ENCODE data around the gene MYOZ3. TPM values are rescaled to one million over a fixed set of nuclear protein-coding genes. Genes with fewer than 3 reads are reported as not detected.

Gene MYOZ3
- polyA plus RNA-seq, 1 of the 3 experiments (the other 2 are of a cell fraction), result 0.26 TPM

DNA sequence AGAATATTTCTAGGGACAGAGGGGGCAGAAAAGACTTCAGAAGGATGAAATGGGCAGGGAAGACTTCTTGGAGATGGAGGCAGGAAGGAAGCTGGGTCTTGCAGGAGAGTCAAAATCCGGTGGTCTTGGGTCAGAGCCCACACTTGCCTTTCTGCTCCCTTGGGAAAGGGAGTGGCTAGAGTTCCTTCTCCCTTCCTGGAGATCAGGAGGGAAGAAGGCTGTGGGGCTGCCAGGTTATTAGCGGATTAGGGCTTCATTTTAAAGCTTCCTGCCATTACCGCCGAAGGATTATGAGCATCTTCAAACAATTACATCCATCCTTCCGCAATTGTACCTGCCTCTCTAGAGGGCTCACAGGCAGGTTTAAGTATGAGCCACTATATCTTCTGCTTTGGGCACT lies 39.8 kb upstream of the MYOZ3 start:
- Histone ChIP-seq H4K20me1 (ENCODE audit: insufficient read depth) (no peaks in the 10 kb centered on the region), H3K27ac (ENCODE audit: low read depth in 2 of 2, low read length in 1 of 2) (peak overlapping the region in 1 of 2 experiments; percentile 36; a peak in 1 of 4 replicates), H3F3A (replicated peaks; ENCODE audit: insufficient read depth) (no peaks in the 10 kb centered on the region), H3K9me3 (no peaks in the 10 kb centered on the region), H3K27me3 (ENCODE audit: insufficient read depth) (no peaks in the 10 kb centered on the region), H3K9ac (no peak overlapping the region), H2AFZ (ENCODE audit: low read depth) (no peak overlapping the region), H3K9me2 (no peaks in the 10 kb centered on the region), H3K79me2 (ENCODE audit: insufficient read depth) (no peaks in the 10 kb centered on the region), H3K4me1 (ENCODE audit: control insufficient read depth in 1 of 2, insufficient read depth in 2 of 2, low read depth in 1 of 2, low read length in 1 of 2) (peaks cover 9 to 73% of the 10 kb centered on the region in 2 experiments; a peak in 3 of 4 replicates), H3K4me3 (ENCODE audit: low read depth in 2 of 2, low read length in 1 of 2) (no peak overlapping the region), H3K4me2 (no peak overlapping the region), H3K36me3 (replicated peaks in 1 of 2; ENCODE audit: control insufficient read depth in 1 of 2, insufficient read depth in 2 of 2, low read length in 1 of 2) (peaks cover 0 to 13% of the 10 kb centered on the region in 2 experiments)
- ChIA-PET CTCF (interaction anchor here (0.7 to 4.4 kb wide), 3 partner anchors 32 to 225 kb away, joined by 3 to 14 read pairs (median 3); partner anchors contain the start of gene IRGM), POLR2A (interaction anchor here (1.3 kb wide), 1 partner anchor 41 kb away, joined by 3 read pairs; no protein-coding TSS in a partner anchor)
- DNase-seq, result no peak
- 92% methylated on average over 5 of the region's 5 CpGs for WGBS (ENCODE audit: low lambda C conversion rate)
- TF ChIP-seq FOXJ3 (CRISPR knock-in tag; IDR thresholded peaks at IDR 0.05) (no peak), IRF3 (IDR thresholded peaks at IDR 0.05; ENCODE audit: low read depth, low read length) (no peak), RXRA (IDR thresholded peaks at IDR 0.05; ENCODE audit: borderline replicate concordance, low read depth) (no peak), RCOR1 (IDR thresholded peaks at IDR 0.05; ENCODE audit: low read length) (no peak), TAF1 (IDR thresholded peaks at IDR 0.05; ENCODE audit: borderline replicate concordance, low read depth, low read length) (no peak), MEF2A (IDR thresholded peaks at IDR 0.05; ENCODE audit: borderline replicate concordance, low read depth) (no peak), GABPA (IDR thresholded peaks at IDR 0.05; ENCODE audit: low read depth) (no peak), MAX (IDR thresholded peaks at IDR 0.05; ENCODE audit: low read depth) (no peak)
- TF ChIP-seq, protein P1, sequence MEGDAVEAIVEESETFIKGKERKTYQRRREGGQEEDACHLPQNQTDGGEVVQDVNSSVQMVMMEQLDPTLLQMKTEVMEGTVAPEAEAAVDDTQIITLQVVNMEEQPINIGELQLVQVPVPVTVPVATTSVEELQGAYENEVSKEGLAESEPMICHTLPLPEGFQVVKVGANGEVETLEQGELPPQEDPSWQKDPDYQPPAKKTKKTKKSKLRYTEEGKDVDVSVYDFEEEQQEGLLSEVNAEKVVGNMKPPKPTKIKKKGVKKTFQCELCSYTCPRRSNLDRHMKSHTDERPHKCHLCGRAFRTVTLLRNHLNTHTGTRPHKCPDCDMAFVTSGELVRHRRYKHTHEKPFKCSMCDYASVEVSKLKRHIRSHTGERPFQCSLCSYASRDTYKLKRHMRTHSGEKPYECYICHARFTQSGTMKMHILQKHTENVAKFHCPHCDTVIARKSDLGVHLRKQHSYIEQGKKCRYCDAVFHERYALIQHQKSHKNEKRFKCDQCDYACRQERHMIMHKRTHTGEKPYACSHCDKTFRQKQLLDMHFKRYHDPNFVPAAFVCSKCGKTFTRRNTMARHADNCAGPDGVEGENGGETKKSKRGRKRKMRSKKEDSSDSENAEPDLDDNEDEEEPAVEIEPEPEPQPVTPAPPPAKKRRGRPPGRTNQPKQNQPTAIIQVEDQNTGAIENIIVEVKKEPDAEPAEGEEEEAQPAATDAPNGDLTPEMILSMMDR (IDR thresholded peaks at IDR 0.05), result no peak
- TF ChIP-seq, protein P2, sequence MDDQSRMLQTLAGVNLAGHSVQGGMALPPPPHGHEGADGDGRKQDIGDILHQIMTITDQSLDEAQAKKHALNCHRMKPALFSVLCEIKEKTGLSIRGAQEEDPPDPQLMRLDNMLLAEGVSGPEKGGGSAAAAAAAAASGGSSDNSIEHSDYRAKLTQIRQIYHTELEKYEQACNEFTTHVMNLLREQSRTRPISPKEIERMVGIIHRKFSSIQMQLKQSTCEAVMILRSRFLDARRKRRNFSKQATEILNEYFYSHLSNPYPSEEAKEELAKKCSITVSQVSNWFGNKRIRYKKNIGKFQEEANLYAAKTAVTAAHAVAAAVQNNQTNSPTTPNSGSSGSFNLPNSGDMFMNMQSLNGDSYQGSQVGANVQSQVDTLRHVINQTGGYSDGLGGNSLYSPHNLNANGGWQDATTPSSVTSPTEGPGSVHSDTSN (IDR thresholded peaks at IDR 0.05), result no peak

DNA sequence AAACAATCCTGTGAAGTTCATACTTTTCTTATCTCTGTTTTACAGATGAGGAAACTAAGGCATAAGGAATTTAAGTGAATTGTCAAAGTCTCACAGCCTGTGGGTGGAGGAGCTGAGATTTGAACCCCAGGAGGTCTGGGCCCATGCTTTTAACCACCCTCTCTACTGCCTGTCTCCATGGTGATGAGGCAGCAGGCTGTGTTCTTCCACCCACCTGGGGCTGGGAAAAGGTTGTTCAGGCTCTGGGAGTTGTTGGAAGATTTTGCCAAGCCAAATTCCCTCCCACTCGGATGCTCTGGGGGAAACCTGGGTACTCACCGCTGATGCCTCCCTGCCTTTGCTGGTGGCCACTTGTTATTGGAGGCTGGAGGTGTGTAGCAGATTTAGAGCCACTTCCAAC lies 38.9 kb upstream of the MYOZ3 start:
- TF ChIP-seq RCOR1 (IDR thresholded peaks at IDR 0.05; ENCODE audit: low read length), result no peak
- no peak for TF ChIP-seq ELF1 (IDR thresholded peaks at IDR 0.05)
- TF ChIP-seq NFIC (IDR thresholded peaks at IDR 0.05; ENCODE audit: borderline replicate concordance), result no peak
- TF ChIP-seq TEAD4 (IDR thresholded peaks at IDR 0.05; ENCODE audit: borderline replicate concordance, insufficient read depth), result no peak
- no peak for TF ChIP-seq USF2 (IDR thresholded peaks at IDR 0.05; ENCODE audit: borderline replicate concordance, low read depth, low read length)
- no peak for TF ChIP-seq MEF2A (IDR thresholded peaks at IDR 0.05; ENCODE audit: borderline replicate concordance, low read depth)
- ChIA-PET CTCF (interaction anchor here (0.7 to 1.1 kb wide), 2 partner anchors 48 to 224 kb away, joined by 3 read pairs; partner anchors contain the start of gene IRGM), POLR2A (no interaction called here)
- peak overlapping the region in 1 of 2 experiments; percentile 51; a peak in 1 of 4 replicates for H3K27ac ChIP-seq (ENCODE audit: low read depth in 2 of 2, low read length in 1 of 2)
- no peak overlapping the region for H2AFZ ChIP-seq (ENCODE audit: low read depth)
- peaks cover 9 to 75% of the 10 kb centered on the region in 2 experiments; a peak in 2 of 4 replicates for H3K4me1 ChIP-seq (ENCODE audit: control insufficient read depth in 1 of 2, insufficient read depth in 2 of 2, low read depth in 1 of 2, low read length in 1 of 2)
- H3K9ac ChIP-seq, result no peak overlapping the region
- no peaks in the 10 kb centered on the region for H3K9me3 ChIP-seq
- H3K79me2 ChIP-seq (ENCODE audit: insufficient read depth), result no peaks in the 10 kb centered on the region
- H3F3A ChIP-seq (replicated peaks; ENCODE audit: insufficient read depth), result no peaks in the 10 kb centered on the region
- no peaks in the 10 kb centered on the region for H4K20me1 ChIP-seq (ENCODE audit: insufficient read depth)
- H3K4me3 ChIP-seq (ENCODE audit: low read depth in 2 of 2, low read length in 1 of 2), result no peak overlapping the region
- no peaks in the 10 kb centered on the region for H3K9me2 ChIP-seq
- H3K36me3 ChIP-seq (replicated peaks in 1 of 2; ENCODE audit: control insufficient read depth in 1 of 2, insufficient read depth in 2 of 2, low read length in 1 of 2), result peaks cover 0 to 13% of the 10 kb centered on the region in 2 experiments
- H3K27me3 ChIP-seq (ENCODE audit: insufficient read depth), result no peaks in the 10 kb centered on the region
- 100% methylated on average over 1 of the region's 2 CpGs for WGBS (ENCODE audit: low lambda C conversion rate)
- no peak overlapping the region for H3K4me2 ChIP-seq
- no peak for DNase-seq
